HG03039 (cell line): ENCODE results near the gene EXOSC7.
A peak's percentile ranks its signal among the peaks of the same experiment; 100 is the strongest.

Experiments used
- ATAC-seq: cut with Tn5 transposase; IDR thresholded peaks from one replicate; pipeline ENCODE4 v1.9.1; 2021; ENCODE audit warnings: mild to moderate bottlenecking, moderate library complexity; ENCODE audit not compliant: unreplicated experiment

Gene EXOSC7

DNA sequence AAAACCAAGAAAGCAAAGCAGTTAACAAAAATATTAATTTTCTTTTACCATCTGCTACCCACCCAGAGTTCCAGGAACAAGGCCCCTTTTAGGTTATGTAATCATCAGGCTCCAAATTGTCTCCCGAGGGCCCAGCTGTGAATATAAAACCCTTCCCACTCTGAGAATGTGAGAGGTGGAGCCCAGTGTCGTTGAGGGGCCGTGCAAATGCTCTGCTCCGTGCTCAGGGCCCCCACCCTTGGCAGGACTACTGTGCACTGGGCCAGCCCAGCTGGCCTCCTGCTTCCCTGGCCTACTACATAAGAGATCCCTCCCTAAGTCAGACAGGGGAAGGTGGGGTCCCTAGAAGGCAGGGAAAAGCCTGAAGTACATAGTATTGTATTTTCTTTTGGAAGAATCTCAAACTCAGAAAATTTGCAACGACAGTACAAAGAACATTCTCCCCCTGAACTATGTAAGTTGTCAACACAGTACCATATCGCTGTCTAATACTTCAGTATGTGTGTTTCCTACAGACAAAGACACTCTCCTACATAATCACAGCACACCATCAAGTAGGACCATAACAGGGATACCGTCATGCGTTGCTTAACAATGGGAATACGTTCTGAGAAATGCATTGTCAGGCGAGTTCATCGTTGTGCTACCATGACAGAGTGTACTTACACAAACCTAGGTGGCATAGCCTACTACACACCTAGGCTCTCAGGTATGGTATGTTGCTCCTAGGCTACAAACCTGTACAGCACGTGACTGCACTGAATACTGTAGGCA is 45.7 kb downstream of the EXOSC7 start:
- ATAC-seq = no peak

DNA sequence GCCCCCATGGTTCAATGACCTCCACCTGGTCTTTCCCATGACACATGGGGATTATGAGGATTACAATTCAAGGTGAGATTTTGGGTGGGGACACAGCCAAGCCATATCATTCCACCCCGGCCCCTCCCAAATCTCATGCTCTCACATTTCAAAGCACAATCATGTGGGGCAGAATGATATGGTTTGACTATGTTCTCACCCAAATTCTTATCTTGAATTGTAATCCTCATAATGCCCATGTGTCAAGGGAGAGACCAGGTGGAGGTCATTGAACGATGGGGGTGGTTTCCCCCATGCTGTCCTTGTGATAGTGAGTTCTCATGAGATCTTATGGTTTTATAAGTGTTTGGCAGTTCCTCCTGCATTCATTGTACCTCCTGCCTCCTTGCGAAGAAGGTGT is 47.6 kb downstream of the EXOSC7 start:
- no peak for ATAC-seq

DNA sequence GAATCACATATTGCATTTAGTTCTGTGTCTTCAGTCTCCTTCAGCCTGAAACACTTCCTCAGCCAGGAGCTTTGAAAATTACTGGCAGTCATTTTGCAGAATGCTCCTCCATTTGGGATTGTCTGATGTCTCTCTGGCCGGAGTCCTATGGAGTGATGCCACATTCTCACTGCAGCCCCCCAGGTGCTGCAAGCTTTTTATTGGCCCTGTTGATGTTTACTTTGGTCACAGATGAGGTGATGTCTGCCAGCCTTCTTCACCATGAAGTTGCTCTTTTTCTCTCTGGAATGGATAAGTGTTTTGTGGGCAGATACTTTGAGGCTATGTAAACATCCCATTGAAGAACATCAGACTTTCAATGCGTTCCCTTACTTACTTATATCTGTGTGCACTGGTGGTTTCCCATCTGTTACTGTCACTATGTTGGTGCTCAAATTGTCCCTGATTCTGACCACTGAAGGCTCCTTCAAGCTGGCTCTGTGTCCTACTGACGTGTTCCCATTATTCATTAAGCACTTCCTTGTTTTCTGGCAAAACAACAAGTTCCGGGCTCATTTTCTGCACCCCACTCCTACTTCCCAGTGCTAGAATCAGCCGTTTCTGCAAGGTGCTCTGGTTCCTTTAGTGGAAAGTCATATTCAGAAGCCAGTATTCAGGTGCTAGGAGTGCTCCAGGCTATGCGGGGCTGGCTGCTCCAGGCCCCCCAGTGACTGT is 48.7 kb downstream of the EXOSC7 start:
- no peak for ATAC-seq

DNA sequence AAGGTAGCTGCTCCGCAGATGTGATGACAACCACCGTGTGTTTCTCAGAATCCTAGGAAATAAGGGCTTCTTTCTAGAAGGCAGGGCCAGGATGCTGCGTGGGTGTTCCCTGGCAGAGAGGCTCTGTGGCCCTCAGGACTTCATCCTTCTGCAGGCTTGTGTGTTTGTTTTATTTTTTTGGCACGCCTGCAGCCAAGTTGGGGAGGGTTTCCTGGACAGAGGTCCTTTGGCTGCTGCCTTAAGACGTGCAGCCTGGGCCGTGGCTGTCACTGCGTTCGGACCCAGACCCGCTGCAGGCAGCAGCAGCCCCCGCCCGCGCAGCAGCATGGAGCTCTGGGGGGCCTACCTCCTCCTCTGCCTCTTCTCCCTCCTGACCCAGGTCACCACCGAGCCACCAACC is 50.0 kb downstream of the EXOSC7 start, which contains the start of gene CLEC3B:
TSS of gene CLEC3B (plus strand) at position 266 of the 400 bp plus-strand sequence. CDS start at position 326, 60 bp downstream.
- no peak for ATAC-seq

DNA sequence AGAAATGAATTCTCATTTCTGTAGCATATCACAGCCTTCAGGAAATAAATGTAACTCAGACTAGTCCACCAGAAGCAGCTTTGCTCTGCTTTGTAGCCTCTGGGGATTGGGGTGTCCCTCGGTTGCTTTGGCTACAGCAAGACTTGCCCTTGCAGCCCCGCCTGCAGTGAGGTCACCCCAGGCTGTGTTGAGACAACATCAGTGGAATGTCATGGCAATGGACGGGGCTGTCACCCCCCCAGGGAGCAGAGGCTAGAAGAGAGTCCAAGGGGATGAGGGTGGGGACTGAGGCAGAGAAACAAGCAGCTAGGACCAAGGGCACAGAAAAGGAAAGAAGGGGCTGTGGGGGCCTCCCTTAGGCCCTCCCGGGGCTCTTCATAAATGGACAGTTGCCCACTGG is 50.9 kb downstream of the EXOSC7 start:
- no peak for ATAC-seq

DNA sequence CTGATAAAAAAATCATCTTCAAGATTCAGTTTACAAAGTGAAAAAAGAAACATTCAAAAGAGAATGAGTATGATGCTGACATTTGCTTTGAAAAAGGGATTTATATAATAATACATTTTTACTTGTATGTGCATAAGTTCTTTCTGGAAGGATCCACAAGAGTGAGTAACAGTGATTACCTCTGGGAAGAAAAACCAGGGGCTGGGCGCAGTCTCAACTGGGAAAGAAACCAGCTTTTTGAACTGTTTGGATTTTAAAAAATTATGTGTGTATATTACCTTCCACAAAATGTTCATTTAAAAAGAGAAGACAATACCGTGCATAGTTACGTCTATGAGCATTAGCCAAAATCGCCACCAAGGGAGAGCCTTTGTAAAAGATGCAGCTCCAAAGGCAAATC is 51.4 kb downstream of the EXOSC7 start:
- ATAC-seq = no peak

DNA sequence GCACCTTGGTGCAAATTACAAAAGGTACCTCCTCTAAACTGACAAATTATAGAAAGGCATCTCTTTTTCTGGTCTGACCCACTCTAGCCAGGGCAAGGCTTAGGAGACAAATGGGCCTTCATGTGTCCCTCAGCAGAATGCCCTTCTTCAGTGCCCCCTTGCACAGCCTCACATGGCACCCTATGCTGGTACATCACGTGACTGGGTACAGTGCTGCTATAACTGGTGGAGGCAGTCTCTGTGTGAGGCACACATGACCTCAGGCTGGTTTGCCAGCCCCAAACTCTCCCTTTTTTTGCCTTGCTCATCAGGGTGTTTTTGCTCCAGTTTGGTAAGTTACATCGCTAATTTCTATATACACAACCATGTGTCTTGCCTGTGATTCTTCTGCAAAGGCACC is 53.2 kb downstream of the EXOSC7 start:
- ATAC-seq = no peak

DNA sequence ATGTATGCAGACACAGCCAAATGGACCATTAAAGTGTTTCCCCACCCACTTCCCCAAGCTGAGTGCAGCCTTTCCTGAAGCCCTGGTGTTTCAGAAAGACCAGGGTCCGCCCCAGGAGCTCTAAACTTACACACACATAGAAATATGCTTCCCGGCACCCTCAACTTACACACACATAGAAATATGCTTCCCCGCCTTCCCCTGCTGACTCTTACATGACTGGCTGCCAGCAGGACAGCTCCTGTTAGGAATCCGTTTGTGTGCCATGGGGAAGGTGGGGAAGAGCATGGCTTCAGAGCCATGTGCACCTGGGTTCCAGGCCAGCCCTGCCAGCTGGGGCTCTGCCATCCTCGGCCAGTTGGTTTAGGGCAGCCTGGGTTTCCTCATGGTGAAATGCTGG is 53.6 kb downstream of the EXOSC7 start:
- no peak for ATAC-seq

DNA sequence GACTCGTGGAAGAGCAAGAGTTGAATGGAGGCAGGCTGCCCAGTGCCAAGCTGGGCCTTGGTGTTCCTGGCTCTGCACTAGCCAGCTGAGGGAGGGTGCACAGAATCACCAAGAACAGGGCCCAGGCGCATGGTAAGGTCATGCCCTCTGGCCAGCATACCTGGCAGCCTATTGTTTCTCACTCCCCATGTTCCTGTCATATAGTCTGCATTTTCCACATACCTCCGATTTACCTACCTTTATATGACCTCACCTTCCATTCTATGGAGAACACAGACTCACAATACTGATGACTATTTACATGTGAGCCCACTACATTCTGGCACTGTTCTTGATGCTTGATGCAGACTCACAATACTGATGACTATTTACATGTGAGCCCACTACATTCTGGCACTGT is 55.5 kb downstream of the EXOSC7 start:
- ATAC-seq = no peak

DNA sequence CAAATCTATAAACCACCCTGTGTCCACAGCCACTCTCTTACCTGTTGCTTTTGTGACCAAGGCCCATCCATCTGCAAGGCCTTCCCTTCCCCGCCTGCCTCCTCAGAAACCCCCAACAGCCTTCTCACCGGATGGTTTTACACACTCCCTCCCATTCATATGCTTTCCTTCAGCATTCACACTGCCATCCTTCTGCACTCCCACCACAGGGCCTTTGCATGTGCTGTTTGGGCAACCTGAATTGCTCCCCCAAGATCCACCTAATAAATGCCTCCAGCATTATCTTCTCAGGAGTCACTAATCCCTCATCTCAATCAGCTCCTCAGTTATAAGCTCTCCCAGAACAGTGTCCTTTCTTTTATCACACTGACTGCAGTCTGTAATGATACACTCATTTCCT is 56.1 kb downstream of the EXOSC7 start:
- no peak for ATAC-seq

DNA sequence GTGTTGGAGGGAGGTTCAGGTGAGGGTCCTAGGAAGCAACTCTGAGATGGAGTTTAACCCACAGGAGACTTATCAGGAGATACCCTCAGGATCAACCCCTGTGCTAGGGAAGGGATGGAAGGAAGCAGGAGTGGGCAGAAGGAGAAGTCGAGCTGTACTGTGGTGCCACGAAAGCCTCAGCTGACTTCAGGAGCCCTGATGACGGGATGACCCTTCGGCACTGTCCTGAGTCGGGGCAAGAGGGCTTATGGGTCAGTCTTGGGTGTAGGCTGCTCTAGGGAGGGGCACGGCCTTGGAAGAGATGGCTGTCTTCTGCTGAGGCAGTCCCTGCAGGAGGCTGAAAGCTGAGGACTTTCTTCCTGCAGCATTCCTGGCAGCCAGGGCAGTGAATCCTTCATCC is 57.7 kb downstream of the EXOSC7 start:
- ATAC-seq = no peak

DNA sequence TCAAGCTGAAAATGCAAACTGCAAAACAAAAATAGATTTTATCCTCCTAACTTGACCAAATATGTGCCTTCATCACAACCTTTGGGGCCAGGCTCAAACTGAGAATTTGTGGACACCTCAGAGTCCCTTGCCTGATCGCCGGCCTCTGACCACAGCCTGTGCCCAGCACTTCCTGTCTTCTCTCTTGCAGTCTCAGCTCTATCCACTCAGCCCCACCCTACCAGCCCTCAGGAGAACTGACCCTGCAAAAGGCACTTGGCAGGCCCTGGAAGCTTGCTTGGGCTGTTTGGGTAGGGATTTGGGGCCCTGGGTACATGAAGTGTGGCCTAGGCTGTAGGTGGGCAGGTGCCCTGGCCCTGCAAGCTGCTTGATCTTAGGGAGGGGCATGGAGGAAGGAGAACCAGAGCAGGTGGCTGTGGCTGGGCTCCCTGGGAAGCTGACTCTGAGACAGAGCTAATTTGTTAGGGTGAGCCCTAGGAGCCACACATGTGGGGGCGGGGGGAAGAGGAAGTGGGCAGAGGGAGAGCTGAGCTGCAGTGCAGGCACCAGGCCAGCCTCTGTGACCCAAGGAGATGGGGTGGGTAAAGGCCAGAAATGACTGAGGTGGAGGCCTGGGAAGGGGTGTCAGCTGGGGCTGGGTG is 58.7 kb downstream of the EXOSC7 start:
- ATAC-seq = no peak

DNA sequence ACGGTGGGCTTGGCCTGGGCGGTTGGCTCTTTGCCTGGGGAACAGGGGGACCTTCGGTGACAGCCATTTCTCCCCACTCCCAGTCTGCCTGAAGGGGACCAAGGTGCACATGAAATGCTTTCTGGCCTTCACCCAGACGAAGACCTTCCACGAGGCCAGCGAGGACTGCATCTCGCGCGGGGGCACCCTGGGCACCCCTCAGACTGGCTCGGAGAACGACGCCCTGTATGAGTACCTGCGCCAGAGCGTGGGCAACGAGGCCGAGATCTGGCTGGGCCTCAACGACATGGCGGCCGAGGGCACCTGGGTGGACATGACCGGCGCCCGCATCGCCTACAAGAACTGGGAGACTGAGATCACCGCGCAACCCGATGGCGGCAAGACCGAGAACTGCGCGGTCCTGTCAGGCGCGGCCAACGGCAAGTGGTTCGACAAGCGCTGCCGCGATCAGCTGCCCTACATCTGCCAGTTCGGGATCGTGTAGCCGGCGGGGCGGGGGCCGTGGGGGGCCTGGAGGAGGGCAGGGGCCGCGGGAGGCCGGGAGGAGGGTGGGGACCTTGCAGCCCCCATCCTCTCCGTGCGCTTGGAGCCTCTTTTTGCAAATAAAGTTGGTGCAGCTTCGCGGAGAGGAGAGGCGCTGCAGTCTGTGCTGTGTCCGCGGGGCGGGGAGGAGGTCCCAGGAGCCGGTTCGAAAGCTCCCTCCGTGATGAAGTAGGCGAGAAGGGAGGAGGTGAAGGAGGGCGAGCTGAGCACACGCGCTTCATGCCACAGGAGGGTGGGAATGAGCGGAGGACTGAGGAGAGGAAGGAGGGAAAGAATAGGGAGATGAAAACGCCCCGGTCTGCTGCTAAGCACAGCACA is 59.6 kb downstream of the EXOSC7 start:
- ATAC-seq = no peak

DNA sequence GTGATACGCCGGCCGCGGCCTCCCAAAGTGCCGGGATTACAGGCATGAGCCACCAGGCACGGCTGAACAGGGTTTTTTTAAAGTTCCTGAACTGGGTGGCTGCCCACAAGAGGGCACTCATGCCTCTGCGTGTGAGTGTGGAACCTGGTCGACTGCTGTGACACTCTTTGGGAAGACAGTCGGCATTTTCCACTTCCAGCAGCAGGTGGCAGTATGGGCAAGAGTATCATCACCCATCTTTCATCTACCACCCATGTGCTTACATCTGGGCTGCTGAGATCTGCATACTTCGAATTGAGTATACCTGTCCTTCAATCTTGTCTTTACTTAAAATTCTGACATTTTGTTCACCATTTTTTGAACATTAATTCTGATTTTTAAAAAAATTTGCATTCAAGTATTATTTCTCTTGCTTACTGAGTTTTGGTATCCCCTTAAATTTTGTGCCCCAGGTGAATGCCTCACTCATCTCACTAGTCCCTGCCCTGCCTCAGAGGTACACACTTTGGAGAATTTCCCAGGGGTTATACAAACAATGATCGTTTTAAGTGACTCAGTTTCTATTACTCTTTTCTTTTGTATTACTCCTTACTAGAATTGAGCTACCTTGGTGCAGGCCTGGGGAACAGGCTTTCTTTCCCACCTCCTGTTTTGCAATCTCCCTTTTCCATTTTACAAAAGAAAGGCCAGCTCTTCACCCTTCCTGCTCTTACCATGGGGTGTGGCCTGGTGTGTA is 61.8 kb downstream of the EXOSC7 start:
- peak; percentile 75 for ATAC-seq

DNA sequence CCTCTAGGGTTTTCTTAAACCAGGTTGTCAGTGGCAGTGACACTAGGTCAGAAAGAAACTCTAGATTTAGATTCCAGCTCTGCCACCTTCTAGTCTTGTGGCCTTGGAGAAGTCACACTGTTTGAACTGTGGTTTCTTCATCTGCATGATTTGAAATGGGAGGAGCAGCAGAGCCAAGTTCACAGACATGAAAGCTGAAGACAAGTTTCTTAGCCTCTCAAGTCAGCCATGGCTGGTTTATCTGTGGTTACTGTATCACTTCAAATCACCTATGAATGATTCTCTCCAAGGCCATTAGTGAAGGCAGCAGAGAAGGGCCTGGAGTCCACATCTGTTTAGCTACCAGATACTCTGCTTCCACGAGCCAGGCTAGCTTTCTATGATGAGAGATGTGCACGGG is 65.6 kb downstream of the EXOSC7 start:
- no peak for ATAC-seq

DNA sequence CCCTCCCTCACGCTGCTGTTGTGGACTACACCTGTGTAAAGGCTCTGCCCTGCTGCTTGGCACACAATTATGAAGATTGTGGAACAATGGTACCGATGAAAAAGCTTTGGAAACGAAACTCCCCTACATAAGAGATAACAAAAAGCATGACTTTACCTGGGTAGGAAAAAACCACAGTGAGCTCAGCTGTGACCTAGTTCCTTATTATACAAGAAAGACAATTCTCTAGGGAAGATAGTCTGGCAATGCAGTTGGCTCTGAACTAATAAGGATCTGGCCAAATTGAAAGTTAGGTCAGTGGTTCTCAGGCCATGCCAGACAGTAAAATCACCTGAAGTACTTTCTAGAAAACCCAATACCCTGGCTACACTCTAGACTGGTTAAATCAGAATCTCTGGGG is 66.1 kb downstream of the EXOSC7 start:
- ATAC-seq = no peak

DNA sequence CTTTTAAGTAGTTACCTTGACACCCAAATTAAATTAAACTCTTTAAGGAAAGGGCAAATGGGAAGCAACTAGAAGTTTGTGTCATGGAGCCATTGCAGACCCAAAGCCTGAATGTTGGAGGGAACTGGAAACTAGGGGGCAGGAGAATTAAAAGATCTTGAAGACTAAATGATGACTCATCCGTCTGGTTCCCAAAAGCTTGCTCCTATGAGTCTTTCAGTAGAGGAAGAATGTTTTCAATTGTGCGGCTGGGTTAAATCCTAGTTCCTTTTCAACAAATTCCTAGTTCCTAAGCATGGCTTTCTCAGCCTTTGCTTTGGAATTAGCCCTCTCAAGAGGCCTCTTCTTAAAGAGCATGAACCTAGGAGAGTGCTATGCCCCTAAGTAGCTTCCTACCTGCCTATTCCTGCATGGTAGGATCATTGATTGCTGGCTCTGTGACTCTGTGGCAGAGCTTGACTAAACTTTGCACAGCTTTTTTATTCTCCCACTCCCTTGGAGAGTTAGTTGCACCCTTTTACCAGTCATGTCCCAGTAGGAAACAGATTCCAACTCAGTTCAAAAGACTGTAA is 67.8 kb downstream of the EXOSC7 start:
- no peak for ATAC-seq

DNA sequence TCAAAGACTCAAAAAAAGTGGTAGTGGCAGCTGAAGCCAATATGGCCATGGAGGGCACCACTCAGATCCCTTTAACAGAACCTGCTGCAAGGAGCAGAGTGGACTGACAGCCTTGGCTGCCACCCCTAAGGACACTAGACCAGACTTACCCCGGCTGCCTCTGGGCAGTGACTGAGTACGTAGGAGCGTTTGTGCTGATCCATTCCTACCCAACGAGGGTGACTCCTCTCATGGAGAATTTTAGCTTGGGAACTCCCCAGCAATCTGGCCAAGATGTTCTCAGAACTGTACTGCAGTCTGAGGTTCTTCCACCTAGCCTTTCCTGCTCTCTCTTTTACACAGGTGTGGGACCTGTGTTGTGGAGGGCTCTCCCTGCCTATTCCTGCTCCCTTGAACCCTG is 72.2 kb downstream of the EXOSC7 start:
- no peak for ATAC-seq

DNA sequence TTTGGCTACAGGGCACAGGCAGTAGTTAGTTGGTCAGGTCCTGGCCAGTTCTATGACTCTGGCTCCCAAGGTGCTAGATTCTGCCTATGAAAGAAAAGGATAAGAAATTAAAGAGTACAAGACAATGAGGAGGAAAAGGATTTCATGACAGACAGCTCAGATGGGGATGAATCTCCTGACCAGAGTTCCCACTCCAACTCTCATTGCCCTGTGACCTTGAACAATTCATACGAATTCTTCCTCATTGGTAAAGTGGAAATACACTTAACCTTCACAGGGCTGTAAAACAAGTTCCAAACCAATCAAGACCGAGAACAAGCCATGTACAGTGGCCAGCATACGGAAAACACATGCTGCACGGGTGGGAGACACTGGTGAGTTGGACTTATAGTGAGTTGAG is 73.8 kb downstream of the EXOSC7 start:
- no peak for ATAC-seq

DNA sequence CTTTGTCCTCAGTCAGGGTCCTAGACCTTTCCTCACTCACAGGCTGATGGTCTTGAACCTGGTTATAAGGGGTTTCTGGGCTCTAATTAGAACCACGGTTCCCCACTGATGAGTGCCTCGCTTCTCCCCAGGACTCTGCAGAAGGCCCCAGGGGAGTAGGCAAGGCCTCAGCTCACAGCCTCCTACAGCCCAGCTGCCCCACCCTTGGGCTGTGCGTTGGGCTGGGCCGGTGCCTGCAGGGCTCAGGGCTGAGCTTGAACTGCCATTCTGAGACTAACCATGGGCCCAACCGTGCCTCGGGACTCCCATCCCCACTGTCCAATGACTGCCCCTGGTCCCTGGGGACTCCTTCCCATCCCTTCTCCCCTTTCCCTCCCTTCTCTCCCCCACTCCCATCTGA is 75.6 kb downstream of the EXOSC7 start:
- ATAC-seq = no peak
